GM19463 (cell line): ENCODE data around the gene POLR2H.

Source experiments
- ATAC-seq: cut with Tn5 transposase; IDR thresholded peaks from one replicate; pipeline ENCODE4 v1.9.1; 2021; ENCODE audit warnings: mild to moderate bottlenecking, moderate library complexity; ENCODE audit not compliant: unreplicated experiment

The POLR2H gene

DNA sequence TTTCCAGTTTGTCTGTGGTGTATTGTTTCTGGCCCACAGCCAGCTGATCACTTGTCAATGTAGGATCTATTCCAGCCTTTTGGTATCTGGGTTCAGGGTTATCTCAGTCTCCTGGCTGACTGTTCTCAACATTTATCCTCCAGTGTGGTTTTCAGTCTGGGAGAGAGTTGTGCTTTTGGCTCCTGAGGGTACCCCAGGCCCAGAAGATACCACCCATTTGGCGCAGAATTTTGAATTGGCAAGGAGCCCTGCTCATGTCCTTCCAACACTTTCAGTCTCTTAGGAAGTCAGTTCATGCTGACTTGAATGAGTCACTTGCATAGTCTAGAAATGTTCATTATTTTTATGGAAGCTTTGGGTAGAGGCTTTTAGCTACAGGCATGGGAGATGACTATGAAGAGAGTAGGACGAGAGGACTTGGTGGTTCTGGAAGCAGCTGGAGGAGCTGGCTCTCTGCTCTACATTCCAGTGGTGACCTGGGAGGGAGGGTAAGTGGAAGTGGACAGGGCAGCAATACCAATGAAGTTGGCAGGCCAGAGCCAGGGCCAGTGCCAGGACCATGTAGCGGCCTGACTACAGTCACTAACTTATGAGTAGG lies 7.2 kb downstream of the POLR2H start:
- ATAC-seq: no peak

DNA sequence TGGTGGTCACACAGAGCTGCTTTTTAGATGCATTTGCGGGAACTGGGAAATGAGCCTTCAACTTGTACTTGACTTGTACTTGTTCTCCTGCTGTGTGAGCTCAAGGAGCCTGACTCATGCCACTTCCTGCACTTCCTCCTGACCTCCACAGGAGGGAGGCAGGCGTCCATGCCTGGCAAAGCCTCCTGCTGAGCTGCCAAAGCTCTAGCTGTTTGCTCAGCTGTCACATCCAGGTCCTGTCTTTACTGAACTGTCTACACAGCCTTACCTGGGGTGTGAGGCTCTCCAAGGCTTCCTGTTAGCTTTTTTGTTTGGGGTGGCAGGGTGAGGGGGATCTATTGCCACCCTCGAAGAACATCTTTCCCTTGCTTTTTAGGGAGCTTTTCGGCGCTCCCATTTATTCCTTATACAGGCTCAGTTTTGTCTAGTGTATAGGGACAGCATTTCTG lies 10.1 kb downstream of the POLR2H start:
- peak; percentile 86 for ATAC-seq

DNA sequence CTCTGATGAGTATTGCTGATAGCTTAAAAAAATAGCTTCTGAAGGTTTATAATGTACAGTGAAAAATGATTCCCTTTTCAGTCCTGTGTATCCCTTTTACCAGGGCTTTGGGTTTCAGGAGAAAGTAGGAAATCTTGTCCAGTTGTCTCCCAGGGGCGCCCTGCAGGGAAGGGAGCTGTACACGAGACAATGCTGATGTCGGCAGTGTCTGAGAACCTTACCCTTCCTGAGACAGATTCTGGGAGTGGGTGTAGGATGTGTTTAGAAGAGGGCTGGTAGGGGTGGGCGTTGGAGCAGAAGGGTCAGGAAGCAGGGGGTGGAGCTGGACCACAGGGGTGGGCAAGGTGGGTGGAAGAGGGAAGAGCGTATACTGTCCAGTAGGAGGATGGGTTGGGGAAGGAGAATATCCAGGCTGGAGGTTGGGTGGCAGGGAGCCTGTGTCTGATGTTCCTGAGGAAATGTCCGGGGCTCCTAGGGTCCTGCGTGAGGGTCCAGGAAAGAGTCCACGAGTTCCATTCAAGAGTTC lies 10.8 kb downstream of the POLR2H start:
- no peak for ATAC-seq

DNA sequence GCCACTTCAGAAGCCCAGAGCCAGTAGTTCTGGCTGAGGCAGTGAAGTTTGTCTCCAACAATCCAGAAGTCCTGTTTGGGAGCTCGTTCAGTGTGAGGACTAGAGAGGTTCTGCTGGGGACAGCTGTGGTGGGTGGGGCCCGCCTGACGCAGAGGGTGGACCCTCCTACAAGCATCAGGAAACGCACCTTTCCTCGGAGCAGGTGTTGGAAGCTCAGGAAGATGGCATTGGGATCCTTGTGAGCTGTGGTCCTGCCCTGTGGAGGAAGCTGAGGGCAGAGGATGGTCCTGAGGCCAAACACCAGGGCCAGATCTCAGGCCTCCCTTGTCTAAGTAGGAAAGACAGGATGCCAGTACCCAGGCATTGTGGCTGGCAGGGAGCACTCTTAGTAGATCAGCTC lies 11.4 kb downstream of the POLR2H start:
- ATAC-seq: no peak

DNA sequence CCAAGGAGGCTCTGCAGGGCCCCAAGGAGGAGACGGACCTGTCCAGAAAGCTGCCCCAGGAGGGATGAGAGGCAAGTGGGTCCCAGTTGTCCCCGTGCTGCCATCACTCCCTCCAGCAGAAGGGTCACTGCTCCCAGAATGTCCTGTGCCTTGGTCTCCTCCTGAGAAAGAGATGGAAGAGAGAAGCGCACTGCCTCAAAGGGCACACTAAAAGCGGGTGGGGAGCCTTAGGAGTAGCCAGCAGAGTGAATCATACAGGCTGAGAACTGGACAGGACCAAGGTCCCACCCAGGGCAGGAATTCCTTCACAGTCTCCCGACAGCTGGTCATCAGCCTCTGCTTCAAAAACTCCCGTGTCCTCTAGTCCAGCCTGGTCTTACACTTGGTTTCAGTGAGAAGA lies 11.9 kb downstream of the POLR2H start:
- no peak for ATAC-seq

DNA sequence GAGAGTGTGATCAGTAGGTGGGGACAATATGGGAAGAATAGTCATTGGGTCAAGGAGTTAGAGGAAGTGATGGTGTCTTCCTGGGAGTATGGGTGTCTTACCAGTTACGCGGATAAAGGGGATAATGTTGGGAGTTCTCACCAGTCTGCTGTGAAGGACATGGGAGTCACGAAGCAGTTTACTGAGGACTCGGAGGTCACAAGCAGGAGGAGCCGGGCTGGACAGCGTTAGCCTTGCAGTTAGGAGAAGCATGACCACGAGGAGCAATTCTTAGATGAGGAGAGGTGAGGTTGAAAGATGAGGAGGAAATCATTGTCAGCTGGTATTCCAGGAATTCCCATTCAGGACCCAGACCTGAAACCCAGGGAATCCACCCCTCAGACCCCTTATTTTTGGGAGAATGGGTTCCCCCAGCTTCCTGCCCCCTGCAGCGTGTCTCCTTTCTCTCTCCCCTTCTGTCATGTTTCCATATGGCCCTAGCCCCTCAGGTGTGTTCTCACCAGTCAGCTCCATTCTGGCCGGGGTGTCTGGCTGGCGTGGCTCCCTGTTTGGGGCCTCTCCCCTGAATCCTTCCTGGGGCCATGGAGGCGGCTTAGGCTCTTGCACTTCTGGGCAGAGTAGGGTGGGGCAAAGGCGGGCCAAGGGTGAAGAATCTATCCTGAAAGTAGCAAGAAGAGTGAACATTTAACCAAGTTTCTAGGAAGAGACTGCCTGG lies 14.4 kb downstream of the POLR2H start:
- no peak for ATAC-seq

DNA sequence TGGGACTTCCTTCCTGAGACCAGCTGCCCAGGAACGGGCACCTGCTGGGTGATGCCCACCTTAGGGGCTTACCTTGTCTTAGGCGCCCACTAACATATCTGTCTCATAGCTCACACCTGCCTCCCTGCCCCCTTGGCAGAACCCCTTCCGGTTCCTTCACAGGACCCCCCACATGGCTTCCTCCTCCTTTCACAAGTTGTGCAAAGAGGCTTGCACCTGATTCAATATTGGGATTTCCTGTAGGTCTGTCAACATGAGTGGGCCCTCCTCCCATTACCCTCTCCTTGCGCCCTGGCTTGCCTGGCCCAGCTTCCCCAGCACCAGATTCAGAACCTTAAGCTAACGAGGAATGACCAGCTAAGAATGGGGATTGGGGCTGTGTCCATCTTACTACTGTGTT lies 15.9 kb downstream of the POLR2H start:
- no peak for ATAC-seq

DNA sequence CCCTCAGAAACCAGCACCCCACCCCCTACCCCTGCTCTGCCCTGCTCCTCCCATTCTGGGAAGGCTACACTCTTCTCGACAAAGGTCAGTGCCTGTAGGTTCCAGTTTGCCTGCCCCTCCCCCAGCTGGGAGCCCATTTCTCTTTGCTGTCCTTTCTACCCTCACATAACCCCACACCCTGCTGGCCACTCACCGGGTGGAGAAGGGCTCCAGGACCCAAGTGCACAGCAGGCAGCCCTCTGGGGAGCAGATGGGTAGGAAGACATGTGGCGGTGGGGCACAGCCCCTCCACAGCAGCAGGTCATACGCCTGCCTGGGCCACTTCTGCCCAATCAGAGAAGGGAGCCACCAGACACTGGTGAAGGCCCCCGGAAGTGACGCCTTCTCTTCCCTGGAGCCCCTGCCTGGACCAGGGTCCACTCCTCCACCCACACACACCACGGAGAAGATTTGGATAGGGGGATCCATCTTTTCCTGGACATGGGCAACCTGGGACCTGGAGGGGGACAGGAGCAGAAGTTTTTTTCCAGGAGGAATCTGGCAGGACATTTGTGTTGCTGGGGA lies 16.5 kb downstream of the POLR2H start, which contains the start of gene THPO:
Gene THPO, minus strand, starts transcription at position 326 of the 564 bp plus-strand sequence. CDS start 1,948 bp downstream, outside the sequence.
- ATAC-seq: no peak

DNA sequence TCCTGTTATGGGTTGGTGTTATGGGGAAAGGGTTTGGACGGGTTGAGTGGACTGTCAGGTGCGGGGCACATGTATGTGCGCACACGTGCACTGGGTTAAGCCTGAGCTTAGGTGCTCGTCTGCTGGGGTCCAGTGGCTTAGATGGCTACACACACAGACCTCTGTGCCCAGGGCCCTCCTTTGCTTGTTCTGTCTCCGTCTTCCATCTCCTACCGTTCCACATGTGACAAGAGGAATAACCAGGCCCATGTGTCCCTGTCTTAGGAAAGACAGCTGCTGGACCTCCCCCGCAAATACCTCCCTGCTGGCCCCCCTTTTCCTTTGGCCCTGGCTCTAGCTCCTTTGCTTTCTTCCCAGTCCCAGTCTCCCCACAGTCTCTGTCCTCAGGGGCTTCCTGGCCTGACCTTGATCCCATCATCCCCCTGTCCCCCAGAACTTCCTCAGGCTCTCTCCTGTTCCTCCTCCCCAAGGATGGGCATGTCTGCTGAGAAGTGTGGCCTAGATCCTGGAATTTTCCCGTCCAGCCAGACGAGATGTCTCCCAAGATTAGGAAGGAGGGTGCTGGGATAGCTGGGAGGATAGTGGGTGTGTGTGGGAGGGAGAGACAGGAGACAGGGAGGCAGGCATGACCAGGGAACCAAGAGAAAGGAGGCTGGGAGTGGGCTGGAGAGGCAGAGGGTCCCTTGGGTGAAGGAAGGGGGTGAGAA lies 17.3 kb downstream of the POLR2H start:
- no peak for ATAC-seq

DNA sequence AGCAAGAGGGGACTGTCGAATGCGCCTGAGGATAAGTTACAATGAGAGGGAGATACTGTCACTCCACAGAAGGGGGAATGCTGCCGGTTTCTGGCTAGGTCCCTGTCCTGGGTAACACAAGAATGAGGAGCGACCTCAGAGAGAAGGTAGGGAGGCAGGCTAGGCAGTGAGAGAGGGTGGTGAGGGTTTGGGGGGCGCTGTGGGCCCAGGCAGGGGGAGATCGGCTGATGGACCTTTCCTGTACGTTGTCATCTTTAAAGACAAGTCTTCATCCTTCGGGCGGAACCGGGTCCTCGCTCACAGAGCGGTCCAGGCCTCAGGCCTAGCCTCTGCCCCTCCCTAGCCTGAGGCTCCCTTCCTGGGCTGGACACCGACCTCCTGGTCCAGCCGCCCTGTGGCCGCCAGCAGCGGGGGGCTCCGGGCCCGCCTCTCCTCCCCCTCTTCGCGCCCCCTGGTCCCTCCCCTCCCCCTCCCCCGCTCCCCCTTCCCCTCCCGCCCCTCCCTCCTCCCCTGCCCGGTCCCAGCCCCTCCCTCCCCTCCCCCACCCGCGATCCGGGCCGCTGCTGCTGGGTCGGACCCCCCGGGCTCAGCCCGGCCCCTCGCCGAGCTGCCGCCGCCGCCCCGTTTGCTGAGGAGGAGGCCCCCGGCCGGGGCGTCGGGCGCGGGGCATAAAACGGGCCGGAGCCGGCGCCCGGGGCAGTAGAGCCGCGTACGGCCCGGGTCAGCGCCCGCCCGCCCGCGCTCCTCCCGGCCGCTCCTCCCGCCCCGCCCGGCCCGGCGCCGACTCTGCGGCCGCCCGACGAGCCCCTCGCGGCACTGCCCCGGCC lies 18.1 kb downstream of the POLR2H start, which contains the start of gene CHRD:
Gene CHRD, plus strand, starts transcription at position 697 of the 827 bp plus-strand sequence. CDS start 265 bp downstream, outside the sequence.
- ATAC-seq: no peak

DNA sequence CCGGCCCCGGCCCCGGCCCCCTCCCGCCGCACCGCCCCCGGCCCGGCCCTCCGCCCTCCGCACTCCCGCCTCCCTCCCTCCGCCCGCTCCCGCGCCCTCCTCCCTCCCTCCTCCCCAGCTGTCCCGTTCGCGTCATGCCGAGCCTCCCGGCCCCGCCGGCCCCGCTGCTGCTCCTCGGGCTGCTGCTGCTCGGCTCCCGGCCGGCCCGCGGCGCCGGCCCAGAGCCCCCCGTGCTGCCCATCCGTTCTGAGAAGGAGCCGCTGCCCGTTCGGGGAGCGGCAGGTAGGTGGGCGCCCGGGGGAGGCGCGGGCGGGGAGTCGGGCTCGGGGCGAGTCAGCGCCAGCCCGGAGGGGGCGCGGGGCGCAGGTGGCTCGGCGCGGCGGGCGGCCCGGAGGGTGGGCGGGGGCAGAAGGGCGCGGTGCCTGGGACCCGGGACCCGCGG lies 18.7 kb downstream of the POLR2H start:
- no peak for ATAC-seq

DNA sequence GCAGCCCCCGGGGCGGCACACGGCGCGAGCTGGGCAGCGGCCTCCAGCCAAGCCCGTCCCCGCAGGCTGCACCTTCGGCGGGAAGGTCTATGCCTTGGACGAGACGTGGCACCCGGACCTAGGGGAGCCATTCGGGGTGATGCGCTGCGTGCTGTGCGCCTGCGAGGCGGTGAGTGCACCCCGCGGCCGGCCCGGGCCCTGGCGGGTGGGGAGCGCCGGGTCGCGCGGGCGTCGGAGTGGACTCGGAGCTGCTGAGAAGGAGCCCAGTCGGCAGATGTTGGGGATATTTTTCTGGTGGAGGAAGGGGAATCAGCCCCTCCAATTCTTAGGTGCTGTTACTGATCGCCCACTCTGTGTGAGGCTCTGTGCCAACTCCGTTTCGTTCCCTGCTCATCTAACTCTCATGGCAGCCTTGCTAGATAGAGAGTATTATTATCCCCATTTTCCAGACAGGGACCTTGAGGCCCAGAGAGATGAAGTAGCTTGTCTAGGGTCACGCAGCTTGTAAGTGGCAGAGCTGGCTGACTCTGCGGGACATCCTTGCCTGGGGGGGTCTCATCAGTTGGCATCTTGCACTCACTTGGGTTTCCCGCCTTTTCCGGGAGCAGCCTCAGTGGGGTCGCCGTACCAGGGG lies 19.2 kb downstream of the POLR2H start:
- no peak for ATAC-seq

DNA sequence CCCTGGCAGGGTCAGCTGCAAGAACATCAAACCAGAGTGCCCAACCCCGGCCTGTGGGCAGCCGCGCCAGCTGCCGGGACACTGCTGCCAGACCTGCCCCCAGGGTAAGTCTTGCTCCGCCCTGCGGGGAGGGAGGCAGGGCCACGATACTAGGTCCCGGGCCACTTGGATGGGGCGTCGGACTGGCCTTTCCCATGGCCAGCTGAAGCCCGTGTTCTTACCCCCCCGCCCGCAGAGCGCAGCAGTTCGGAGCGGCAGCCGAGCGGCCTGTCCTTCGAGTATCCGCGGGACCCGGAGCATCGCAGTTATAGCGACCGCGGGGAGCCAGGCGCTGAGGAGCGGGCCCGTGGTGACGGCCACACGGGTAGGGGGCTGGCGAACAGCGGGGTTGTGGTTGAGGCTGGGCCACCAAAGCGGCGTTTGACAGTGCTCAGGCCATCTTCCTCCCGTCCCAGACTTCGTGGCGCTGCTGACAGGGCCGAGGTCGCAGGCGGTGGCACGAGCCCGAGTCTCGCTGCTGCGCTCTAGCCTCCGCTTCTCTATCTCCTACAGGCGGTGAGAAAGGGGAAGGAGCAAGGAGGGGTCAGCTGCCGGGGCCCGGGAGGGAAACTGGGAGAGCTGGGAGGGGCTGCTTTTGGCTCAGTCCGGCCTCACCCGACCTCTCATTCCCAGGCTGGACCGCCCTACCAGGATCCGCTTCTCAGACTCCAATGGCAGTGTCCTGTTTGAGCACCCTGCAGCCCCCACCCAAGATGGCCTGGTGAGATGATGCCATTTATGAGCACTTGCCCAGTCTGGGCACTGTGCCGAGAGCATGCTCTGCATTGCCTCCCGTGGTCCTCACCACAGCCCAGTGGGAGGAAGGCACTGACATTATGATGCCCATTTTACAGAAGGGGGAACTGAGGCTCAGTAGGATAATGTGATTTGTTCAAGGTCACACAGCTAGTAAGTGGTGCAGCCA lies 20.0 kb downstream of the POLR2H start:
- no peak for ATAC-seq

DNA sequence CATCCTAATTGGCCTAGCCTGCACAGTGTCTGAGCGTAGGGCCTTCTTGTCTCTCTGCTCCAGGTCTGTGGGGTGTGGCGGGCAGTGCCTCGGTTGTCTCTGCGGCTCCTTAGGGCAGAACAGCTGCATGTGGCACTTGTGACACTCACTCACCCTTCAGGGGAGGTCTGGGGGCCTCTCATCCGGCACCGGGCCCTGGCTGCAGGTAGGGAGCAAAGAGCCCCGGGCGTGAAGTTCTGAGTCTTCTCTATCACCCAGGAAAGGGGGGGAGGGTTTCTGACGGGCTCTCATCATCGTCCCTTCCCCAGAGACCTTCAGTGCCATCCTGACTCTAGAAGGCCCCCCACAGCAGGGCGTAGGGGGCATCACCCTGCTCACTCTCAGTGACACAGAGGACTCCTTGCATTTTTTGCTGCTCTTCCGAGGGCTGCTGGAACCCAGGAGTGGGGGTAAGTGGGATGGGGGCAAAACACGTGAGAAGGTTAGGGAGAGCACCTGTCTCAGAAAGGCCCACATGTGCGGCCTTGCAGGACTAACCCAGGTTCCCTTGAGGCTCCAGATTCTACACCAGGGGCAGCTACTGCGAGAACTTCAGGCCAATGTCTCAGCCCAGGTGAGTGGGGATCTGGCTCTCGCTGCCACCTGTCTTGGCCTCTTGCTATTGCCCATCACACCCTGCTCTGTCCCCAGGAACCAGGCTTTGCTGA lies 21.0 kb downstream of the POLR2H start:
- no peak for ATAC-seq

DNA sequence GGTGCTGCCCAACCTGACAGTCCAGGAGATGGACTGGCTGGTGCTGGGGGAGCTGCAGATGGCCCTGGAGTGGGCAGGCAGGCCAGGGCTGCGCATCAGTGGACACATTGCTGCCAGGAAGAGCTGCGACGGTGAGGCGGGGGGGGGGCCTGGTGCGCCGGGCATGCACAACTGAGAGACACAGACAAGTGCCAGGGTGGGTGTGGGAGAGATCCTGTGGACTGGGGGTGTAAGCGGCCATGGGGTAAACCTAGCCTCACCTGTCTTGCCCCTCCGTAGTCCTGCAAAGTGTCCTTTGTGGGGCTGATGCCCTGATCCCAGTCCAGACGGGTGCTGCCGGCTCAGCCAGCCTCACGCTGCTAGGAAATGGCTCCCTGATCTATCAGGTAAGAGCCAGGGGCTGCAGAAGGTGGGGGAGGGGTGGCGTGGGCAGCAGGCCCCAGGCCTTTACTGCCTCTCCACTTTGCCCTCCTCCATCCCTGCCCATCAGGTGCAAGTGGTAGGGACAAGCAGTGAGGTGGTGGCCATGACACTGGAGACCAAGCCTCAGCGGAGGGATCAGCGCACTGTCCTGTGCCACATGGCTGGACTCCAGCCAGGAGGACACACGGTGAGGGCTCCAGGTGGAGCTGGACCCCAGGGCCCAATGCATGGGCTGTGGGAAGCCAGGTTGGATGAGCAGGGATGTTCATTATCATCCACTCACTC lies 21.7 kb downstream of the POLR2H start:
- no peak for ATAC-seq

DNA sequence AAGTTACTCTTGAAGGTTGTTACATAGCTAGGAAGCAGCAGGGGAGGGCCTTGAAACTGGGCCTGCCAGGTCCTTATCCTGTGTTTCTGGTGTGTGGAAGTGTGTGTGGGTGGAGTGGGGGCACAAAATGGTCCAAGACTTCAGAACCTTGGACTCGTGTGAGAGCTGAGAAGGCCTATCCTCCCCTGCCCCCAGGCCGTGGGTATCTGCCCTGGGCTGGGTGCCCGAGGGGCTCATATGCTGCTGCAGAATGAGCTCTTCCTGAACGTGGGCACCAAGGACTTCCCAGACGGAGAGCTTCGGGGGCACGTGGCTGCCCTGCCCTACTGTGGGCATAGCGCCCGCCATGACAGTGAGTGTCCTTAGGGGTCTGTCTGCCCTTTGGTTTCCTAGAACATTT lies 22.8 kb downstream of the POLR2H start:
- no peak for ATAC-seq

DNA sequence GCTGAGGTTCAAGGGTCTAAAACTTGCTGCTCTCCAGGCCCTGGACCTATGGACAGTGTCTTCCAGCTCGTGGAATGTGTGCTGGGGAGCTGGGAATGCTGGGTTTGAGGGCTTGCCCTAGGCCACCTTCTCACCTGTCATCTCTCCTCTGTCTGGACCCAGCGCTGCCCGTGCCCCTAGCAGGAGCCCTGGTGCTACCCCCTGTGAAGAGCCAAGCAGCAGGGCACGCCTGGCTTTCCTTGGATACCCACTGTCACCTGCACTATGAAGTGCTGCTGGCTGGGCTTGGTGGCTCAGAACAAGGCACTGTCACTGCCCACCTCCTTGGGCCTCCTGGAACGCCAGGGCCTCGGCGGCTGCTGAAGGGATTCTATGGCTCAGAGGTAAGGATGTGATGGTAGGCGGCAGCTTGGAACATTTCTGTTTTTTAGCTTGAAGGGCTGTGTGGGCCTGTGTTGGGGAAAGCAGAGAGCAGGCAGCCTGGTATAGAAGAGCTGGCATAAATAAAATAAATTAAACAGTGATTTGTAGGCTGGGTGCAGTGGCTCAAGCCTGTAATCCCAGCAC lies 23.4 kb downstream of the POLR2H start:
- no peak for ATAC-seq
